ENCODE measurements around the gene CD40. TPM values are rescaled to one million over a fixed set of nuclear protein-coding genes. Genes with fewer than 3 reads are reported as not detected.

CD40 gene
- total RNA-seq, 1 experiment from 2014 or later: 14.1 TPM

DNA sequence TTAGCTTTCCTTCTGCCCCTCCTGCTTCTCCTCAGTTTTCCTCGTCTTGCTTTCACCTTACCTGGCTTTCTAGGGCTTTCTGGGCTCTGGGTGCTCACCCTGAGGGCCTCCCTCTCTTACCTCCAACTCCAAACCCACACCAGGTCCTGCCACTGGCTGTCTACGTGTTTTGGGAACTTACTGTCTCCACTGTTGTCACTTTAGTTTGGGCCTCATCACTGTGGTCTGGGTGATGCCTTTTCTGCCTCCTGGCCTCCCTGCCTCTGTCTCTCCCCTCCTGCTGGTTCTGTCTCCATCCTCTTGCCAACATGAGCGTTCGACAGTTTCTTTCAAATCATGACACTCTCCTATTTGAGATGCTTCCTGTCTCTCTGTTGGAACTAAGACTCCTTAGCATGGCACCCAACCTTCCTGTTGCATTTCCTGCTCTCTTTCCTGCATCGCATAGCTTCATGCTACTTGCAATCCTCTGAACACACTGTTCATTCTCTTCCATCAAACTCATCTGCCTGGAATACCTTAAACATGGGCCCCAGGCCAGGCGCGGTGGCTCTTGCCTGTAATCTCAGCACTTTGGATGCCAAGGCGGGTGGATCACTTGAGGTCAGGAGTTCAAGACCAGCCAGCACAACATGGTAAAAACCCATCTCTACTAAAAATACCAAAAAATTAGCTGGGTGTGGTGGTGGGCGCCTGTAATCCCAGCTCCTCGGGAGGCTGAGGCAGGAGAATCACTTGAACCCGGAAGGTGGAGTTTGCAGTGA lies 5.5 kb downstream of the CD40 start:
- intact Hi-C loops (cut with micrococcal nuclease; ENCODE audit: unreplicated experiment): no loop called here
- TF ChIP-seq POLR2AphosphoS5 (IDR thresholded peaks at IDR 0.05; ENCODE audit: low read depth, low read length): no peak
- TF ChIP-seq, protein P1, sequence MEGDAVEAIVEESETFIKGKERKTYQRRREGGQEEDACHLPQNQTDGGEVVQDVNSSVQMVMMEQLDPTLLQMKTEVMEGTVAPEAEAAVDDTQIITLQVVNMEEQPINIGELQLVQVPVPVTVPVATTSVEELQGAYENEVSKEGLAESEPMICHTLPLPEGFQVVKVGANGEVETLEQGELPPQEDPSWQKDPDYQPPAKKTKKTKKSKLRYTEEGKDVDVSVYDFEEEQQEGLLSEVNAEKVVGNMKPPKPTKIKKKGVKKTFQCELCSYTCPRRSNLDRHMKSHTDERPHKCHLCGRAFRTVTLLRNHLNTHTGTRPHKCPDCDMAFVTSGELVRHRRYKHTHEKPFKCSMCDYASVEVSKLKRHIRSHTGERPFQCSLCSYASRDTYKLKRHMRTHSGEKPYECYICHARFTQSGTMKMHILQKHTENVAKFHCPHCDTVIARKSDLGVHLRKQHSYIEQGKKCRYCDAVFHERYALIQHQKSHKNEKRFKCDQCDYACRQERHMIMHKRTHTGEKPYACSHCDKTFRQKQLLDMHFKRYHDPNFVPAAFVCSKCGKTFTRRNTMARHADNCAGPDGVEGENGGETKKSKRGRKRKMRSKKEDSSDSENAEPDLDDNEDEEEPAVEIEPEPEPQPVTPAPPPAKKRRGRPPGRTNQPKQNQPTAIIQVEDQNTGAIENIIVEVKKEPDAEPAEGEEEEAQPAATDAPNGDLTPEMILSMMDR (IDR thresholded peaks at IDR 0.05): no peak
- no peak for TF ChIP-seq SIN3A (IDR thresholded peaks at IDR 0.05; ENCODE audit: borderline replicate concordance, insufficient read depth, low read depth, low read length)
- TF ChIP-seq, protein P2, sequence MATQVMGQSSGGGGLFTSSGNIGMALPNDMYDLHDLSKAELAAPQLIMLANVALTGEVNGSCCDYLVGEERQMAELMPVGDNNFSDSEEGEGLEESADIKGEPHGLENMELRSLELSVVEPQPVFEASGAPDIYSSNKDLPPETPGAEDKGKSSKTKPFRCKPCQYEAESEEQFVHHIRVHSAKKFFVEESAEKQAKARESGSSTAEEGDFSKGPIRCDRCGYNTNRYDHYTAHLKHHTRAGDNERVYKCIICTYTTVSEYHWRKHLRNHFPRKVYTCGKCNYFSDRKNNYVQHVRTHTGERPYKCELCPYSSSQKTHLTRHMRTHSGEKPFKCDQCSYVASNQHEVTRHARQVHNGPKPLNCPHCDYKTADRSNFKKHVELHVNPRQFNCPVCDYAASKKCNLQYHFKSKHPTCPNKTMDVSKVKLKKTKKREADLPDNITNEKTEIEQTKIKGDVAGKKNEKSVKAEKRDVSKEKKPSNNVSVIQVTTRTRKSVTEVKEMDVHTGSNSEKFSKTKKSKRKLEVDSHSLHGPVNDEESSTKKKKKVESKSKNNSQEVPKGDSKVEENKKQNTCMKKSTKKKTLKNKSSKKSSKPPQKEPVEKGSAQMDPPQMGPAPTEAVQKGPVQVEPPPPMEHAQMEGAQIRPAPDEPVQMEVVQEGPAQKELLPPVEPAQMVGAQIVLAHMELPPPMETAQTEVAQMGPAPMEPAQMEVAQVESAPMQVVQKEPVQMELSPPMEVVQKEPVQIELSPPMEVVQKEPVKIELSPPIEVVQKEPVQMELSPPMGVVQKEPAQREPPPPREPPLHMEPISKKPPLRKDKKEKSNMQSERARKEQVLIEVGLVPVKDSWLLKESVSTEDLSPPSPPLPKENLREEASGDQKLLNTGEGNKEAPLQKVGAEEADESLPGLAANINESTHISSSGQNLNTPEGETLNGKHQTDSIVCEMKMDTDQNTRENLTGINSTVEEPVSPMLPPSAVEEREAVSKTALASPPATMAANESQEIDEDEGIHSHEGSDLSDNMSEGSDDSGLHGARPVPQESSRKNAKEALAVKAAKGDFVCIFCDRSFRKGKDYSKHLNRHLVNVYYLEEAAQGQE (IDR thresholded peaks at IDR 0.05; ENCODE audit: insufficient read depth in 1 of 2, low read depth in 2 of 2, low read length in 1 of 2): no peak
- no peak for TF ChIP-seq TCF7L2 (IDR thresholded peaks at IDR 0.05; ENCODE audit: low read depth, low read length)
- DNase-seq (ENCODE audit: low read depth, low spot score): no peak
- CTCF ChIA-PET: no interaction called here
- peaks cover 12% of the 10 kb centered on the region; the same call in 1 of the 2 replicates for H3K4me1 ChIP-seq (ENCODE audit: control insufficient read depth, insufficient read depth, low read length)
- no peaks in the 10 kb centered on the region for H3K9me3 ChIP-seq (ENCODE audit: control insufficient read depth, insufficient read depth, low read depth, low read length)
- POLR2A ChIA-PET: no interaction called here
- ATAC-seq: no peak
- BruUV-seq (replicated peaks): no TSS peak
- H3K36me3 ChIP-seq (ENCODE audit: control insufficient read depth, insufficient read depth, low read length): 0 out of 2 replicates have a peak, but pooled peaks cover 2% of the 10 kb centered on the region
- no peak overlapping the region for H3K4me3 ChIP-seq (ENCODE audit: low read depth in 2 of 2, low read length in 2 of 2)
- no peak overlapping the region for H3K27ac ChIP-seq (ENCODE audit: low read length)
- no peaks in the 10 kb centered on the region for H3K27me3 ChIP-seq (ENCODE audit: control insufficient read depth, insufficient read depth, low read length)
- in situ Hi-C loops (cut with HindIII; ENCODE audit: low pct_unique_long_range_greater_than_20kb, low sequenced_read_pairs): no loop called here

DNA sequence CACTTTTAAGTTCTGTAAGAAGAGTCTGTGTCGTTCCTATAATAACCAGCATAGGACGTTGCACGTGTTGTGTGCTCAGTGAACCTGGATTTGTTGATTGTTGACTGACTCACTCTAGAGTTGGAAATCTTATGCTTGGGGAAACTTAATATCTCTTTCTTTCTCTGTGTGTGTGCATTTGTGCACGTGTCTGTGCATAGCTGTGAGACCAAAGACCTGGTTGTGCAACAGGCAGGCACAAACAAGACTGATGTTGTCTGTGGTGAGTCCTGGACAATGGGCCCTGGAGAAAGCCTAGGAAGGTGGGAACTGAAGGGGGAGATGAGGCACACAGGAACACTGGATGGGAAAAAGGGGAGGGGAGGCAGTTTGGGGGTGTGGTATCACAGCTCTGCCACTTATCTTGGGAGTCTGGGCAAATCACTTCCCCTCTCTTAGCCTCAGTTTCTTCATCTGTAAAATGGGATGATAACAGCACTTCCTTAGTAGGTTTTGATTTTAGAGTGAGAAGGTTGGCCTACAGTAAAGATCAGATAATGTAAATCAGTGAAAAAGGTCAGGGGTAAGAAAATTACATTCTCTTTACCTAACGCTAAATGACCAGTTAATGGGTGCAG lies 8.4 kb downstream of the CD40 start:
- Histone ChIP-seq H3K27me3 (ENCODE audit: control insufficient read depth, insufficient read depth, low read length) (peaks cover 6% of the 10 kb centered on the region; the same call in 1 of the 2 replicates), H3K36me3 (ENCODE audit: control insufficient read depth, insufficient read depth, low read length) (0 out of 2 replicates have a peak, but pooled peaks cover 2% of the 10 kb centered on the region), H3K4me1 (ENCODE audit: control insufficient read depth, insufficient read depth, low read length) (peaks cover 1% of the 10 kb centered on the region; the same call in 1 of the 2 replicates), H3K9me3 (ENCODE audit: control insufficient read depth, insufficient read depth, low read depth, low read length) (no peaks in the 10 kb centered on the region), H3K4me3 (ENCODE audit: low read depth in 2 of 2, low read length in 2 of 2) (no peak overlapping the region), H3K27ac (ENCODE audit: low read length) (no peak overlapping the region)
- DNase-seq (ENCODE audit: low read depth, low spot score): no peak
- CTCF ChIA-PET: no interaction called here
- no peak for ATAC-seq
- in situ Hi-C loops (cut with HindIII; ENCODE audit: low pct_unique_long_range_greater_than_20kb, low sequenced_read_pairs) (no loop called here), intact Hi-C loops (cut with micrococcal nuclease; ENCODE audit: unreplicated experiment) (no loop called here)
- BruUV-seq (replicated peaks): no TSS peak
- POLR2A ChIA-PET: no interaction called here
- TF ChIP-seq TCF7L2 (IDR thresholded peaks at IDR 0.05; ENCODE audit: low read depth, low read length) (no peak), SIN3A (IDR thresholded peaks at IDR 0.05; ENCODE audit: borderline replicate concordance, insufficient read depth, low read depth, low read length) (no peak), POLR2AphosphoS5 (IDR thresholded peaks at IDR 0.05; ENCODE audit: low read depth, low read length) (no peak)
- TF ChIP-seq, protein P1 (IDR thresholded peaks at IDR 0.05): no peak
- TF ChIP-seq, protein P2 (IDR thresholded peaks at IDR 0.05; ENCODE audit: insufficient read depth in 1 of 2, low read depth in 2 of 2, low read length in 1 of 2): no peak
